ENCODE measurements around the gene NLGN1.

The NLGN1 gene

GRCh38 chr3:174335324-174335723 is 937.8 kb downstream of the NLGN1 start:
- no peak for DNase-seq (ENCODE audit: low read depth)

GRCh38 chr3:174335910-174336309 is 938.4 kb downstream of the NLGN1 start:
- DNase-seq (ENCODE audit: low read depth) = no peak
